Measurements from ENCODE around the gene DRGX. TPM values are rescaled to one million over a fixed set of nuclear protein-coding genes. Genes with fewer than 3 reads are reported as not detected.

DRGX gene
- total RNA-seq, 1 donor = not detected

DNA sequence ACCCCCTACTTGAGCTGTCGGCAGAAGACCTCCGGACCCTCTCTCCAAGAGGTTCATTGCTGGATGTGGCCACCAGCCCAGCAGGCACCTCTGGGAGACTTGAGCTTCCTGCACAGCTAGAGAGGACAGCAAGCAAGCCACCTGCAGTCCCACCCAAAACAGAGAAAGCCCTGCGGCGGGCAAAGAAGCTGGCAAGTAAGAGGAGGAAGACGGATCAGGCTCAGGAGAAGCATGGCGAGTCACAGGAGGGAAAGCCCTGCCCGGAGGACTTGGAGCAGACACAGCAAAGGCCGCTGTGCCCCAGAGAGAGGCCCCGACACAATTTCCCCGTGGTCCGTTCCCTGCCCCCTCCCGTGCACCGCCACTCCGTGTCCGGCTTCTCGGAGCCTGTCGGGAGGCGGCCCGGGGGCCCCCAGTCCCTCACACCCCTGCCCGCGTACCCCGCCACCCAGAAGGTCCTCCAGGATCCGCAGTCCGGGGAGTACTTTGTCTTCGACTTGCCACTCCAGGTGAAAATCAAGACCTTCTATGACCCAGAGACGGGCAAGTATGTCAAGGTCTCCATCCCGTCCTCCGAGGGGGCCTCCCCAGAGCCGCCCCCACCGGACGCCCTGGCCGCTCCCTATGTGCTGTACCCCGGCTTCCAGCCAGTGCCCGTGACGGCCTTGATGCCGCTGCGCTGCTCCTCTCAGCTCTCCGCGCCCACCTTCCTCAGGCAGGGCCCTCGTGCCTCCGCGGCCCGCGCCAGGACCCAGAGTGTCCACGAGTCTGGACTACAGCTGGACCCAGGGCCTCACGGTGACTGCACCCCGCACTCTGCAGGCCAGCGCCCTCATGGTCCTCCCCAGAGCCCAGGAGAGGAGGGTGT, 69.7 kb downstream of the DRGX start:
- Histone ChIP-seq H3K27ac (ENCODE audit: low read depth, low read length) (no peak overlapping the region), H2AFZ (ENCODE audit: low read length) (no peak overlapping the region), H4K20me1 (ENCODE audit: insufficient read depth, low read length) (no peaks in the 10 kb centered on the region), H3K36me3 (ENCODE audit: insufficient read depth, low read length) (no peaks in the 10 kb centered on the region), H3K9me3 (ENCODE audit: low read depth, low read length) (no peaks in the 10 kb centered on the region), H3K4me3 (ENCODE audit: insufficient read depth, low read length) (no peak overlapping the region), H3K4me1 (ENCODE audit: insufficient read depth, low read length) (no peaks in the 10 kb centered on the region), H3K27me3 (ENCODE audit: insufficient read depth, low read length) (peaks cover 14% of the 10 kb centered on the region), H3K4me2 (ENCODE audit: insufficient read depth, low read length) (no peak overlapping the region), H3K79me2 (ENCODE audit: insufficient read depth, low read length) (no peaks in the 10 kb centered on the region)
- DNase-seq (ENCODE audit: insufficient read length, low spot score, missing footprints) = no peak
- TF ChIP-seq, protein P1, sequence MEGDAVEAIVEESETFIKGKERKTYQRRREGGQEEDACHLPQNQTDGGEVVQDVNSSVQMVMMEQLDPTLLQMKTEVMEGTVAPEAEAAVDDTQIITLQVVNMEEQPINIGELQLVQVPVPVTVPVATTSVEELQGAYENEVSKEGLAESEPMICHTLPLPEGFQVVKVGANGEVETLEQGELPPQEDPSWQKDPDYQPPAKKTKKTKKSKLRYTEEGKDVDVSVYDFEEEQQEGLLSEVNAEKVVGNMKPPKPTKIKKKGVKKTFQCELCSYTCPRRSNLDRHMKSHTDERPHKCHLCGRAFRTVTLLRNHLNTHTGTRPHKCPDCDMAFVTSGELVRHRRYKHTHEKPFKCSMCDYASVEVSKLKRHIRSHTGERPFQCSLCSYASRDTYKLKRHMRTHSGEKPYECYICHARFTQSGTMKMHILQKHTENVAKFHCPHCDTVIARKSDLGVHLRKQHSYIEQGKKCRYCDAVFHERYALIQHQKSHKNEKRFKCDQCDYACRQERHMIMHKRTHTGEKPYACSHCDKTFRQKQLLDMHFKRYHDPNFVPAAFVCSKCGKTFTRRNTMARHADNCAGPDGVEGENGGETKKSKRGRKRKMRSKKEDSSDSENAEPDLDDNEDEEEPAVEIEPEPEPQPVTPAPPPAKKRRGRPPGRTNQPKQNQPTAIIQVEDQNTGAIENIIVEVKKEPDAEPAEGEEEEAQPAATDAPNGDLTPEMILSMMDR (IDR thresholded peaks at IDR 0.05; ENCODE audit: extremely low read depth, low read depth, low read length) = no peak

DNA sequence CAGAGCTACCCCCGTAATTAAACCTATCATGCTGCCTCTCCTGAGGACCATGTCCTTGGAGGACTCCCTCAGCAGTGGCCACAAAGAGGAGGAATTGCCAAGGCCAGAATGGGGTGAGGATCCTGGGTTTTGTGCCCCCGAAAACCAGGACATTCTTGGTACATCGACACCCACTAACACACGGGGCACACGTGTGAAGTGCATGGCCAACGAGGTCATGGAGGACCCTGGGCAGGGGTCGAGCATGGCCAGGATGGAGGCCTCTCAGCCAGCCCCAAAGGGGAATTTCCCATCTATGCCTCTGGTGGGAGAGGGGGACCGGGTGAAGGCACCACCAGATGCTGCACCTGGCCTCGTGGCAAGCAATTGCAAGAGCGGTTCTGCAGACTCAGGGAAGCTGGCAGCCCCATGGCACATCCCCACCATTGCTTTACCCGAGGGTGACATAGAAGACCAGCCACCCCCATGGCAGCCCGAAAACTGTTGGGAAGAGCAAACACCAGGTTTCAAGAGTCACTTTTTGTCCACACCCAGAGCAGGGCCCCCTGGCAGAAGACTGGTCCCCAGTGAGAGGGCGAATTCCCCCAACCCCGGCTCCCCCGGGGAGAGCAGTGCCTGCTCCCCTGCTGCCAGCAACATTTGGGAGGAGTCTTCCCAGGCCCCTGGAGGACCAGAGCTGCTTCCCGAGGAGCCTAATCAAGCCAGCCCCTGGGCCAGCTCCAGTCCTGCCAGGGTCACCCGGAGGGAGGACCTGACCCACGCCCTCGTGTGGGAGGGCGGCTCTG, 70.6 kb downstream of the DRGX start:
- Histone ChIP-seq H3K9me3 (ENCODE audit: low read depth, low read length) (no peaks in the 10 kb centered on the region), H3K79me2 (ENCODE audit: insufficient read depth, low read length) (no peaks in the 10 kb centered on the region), H3K27me3 (ENCODE audit: insufficient read depth, low read length) (peaks cover 17% of the 10 kb centered on the region), H3K4me3 (ENCODE audit: insufficient read depth, low read length) (no peak overlapping the region), H3K36me3 (ENCODE audit: insufficient read depth, low read length) (no peaks in the 10 kb centered on the region), H3K27ac (ENCODE audit: low read depth, low read length) (no peak overlapping the region), H4K20me1 (ENCODE audit: insufficient read depth, low read length) (no peaks in the 10 kb centered on the region), H2AFZ (ENCODE audit: low read length) (no peak overlapping the region), H3K4me1 (ENCODE audit: insufficient read depth, low read length) (no peaks in the 10 kb centered on the region), H3K4me2 (ENCODE audit: insufficient read depth, low read length) (no peak overlapping the region)
- TF ChIP-seq, protein P1 (IDR thresholded peaks at IDR 0.05; ENCODE audit: extremely low read depth, low read depth, low read length) = no peak
- peak; percentile 79 for DNase-seq (ENCODE audit: insufficient read length, low spot score, missing footprints)

DNA sequence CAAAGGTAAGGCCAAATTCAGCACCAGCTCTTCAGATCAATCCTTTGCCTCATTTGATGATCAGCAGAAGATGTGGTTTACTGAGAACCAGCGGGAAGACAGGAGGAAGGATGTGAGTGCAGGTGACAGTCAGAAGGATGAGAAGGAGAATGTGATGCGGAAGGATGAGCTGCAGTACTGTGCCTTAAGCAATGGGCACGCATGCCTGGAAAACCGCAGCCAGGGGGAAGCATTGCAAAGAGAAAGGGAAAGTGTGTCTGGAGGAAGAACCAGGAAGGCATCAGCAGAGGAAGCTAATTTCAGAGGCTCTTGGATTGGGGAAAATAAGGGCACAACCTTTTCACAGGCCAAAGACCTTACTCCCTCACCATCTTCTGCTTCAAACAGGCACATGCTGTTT, 71.2 kb downstream of the DRGX start:
- H3K27ac ChIP-seq (ENCODE audit: low read depth, low read length) = no peak overlapping the region
- H3K9me3 ChIP-seq (ENCODE audit: low read depth, low read length) = no peaks in the 10 kb centered on the region
- H3K4me1 ChIP-seq (ENCODE audit: insufficient read depth, low read length) = no peaks in the 10 kb centered on the region
- H3K4me2 ChIP-seq (ENCODE audit: insufficient read depth, low read length) = no peak overlapping the region
- peaks cover 17% of the 10 kb centered on the region for H3K27me3 ChIP-seq (ENCODE audit: insufficient read depth, low read length)
- H2AFZ ChIP-seq (ENCODE audit: low read length) = no peak overlapping the region
- TF ChIP-seq, protein P1 (IDR thresholded peaks at IDR 0.05; ENCODE audit: extremely low read depth, low read depth, low read length) = peak; percentile 10
- H3K4me3 ChIP-seq (ENCODE audit: insufficient read depth, low read length) = no peak overlapping the region
- H3K79me2 ChIP-seq (ENCODE audit: insufficient read depth, low read length) = no peaks in the 10 kb centered on the region
- no peak for DNase-seq (ENCODE audit: insufficient read length, low spot score, missing footprints)
- no peaks in the 10 kb centered on the region for H4K20me1 ChIP-seq (ENCODE audit: insufficient read depth, low read length)
- H3K36me3 ChIP-seq (ENCODE audit: insufficient read depth, low read length) = no peaks in the 10 kb centered on the region

DNA sequence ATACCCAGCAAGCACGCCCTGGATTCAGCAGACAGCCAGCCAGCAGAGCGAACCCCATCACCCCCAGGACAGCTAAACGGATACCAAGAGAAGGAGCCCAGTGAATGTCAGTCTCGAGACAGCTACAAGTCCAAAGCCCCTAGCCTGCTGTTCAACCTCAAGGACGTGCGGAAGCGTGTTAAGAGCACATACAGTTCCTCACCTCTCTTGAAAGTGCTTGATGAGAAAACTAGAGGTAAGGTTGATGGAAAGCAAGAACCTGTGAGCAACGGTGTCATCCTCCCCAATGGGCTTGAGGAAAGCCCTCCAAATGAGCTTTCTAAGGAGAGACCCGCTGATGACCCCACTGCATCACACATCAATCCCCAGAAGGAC, 72.0 kb downstream of the DRGX start:
- Histone ChIP-seq H3K4me2 (ENCODE audit: insufficient read depth, low read length) (no peak overlapping the region), H2AFZ (ENCODE audit: low read length) (no peak overlapping the region), H3K4me1 (ENCODE audit: insufficient read depth, low read length) (no peaks in the 10 kb centered on the region), H3K9me3 (ENCODE audit: low read depth, low read length) (no peaks in the 10 kb centered on the region), H3K27me3 (ENCODE audit: insufficient read depth, low read length) (peaks cover 17% of the 10 kb centered on the region), H3K4me3 (ENCODE audit: insufficient read depth, low read length) (no peak overlapping the region), H3K79me2 (ENCODE audit: insufficient read depth, low read length) (no peaks in the 10 kb centered on the region), H3K27ac (ENCODE audit: low read depth, low read length) (no peak overlapping the region), H4K20me1 (ENCODE audit: insufficient read depth, low read length) (no peaks in the 10 kb centered on the region), H3K36me3 (ENCODE audit: insufficient read depth, low read length) (no peaks in the 10 kb centered on the region)
- no peak for DNase-seq (ENCODE audit: insufficient read length, low spot score, missing footprints)
- TF ChIP-seq, protein P1 (IDR thresholded peaks at IDR 0.05; ENCODE audit: extremely low read depth, low read depth, low read length) = no peak
